ENCODE results near the gene RPS8. TPM values are rescaled to one million over a fixed set of nuclear protein-coding genes. Genes with fewer than 3 reads are reported as not detected.
A peak's percentile ranks its signal among the peaks of the same experiment; 100 is the strongest.
"Not testable (repeated sequence)": the region's sequence is repeated elsewhere in the genome, so short reads cannot be mapped to it uniquely, and the experiment has no call there.

The RPS8 gene
- 2,191 to 2,296 TPM (median 2,278 TPM) in 3 replicates for total RNA-seq

- Mint-ChIP-seq H3K9me3 (no peaks in the 10 kb centered on the region), H3K27me3 (ENCODE audit: low read depth) (no peaks in the 10 kb centered on the region), H3K4me3 (peak within 1 kb of the TSS; percentile 87), H3K27ac (peak within 1 kb of the TSS; percentile 99), H3K36me3 (peaks cover 24% of the 10 kb centered on the region), H3K4me1 (peaks cover 24% of the 10 kb centered on the region)
- DNase-seq (ENCODE audit: low spot score in 2 of 2, unreplicated experiment in 2 of 2), result peak; percentile 73 to 86
- no peak for TF ChIP-seq CTCF (IDR thresholded peaks at IDR 0.05; ENCODE audit: unreplicated experiment)
Measured at GRCh38 chr1:44775078-44775929, at the start of gene RPS8. TSS of gene RPS8 (plus strand) at chr1:44775540. CDS start at chr1:44775597, 57 bp downstream.

GRCh38 chr1:44730741-44731512 is 44.4 kb upstream of the RPS8 start, which contains the start of gene RNU5D-1:
TSS of gene RNU5D-1 (minus strand) at chr1:44731170.
- H3K27ac Mint-ChIP-seq, result peak within 1 kb of the TSS; percentile 100
- peaks cover 10% of the 10 kb centered on the region for H3K4me1 Mint-ChIP-seq
- no peaks in the 10 kb centered on the region for H3K9me3 Mint-ChIP-seq
- peak; percentile 96 for TF ChIP-seq CTCF (IDR thresholded peaks at IDR 0.05; ENCODE audit: unreplicated experiment)
- no peaks in the 10 kb centered on the region for H3K36me3 Mint-ChIP-seq
- H3K27me3 Mint-ChIP-seq (ENCODE audit: low read depth), result no peaks in the 10 kb centered on the region
- peak within 1 kb of the TSS; percentile 56 for H3K4me3 Mint-ChIP-seq
- peak; percentile 83 to 91 for DNase-seq (ENCODE audit: low spot score in 2 of 2, unreplicated experiment in 2 of 2)

- DNase-seq (ENCODE audit: low spot score in 2 of 2, unreplicated experiment in 2 of 2), result no peak
Measured at GRCh38 chr1:44733365-44733764, 42.0 kb upstream of the RPS8 start.

GRCh38 chr1:44733784-44734183 is 41.6 kb upstream of the RPS8 start:
- no peak for TF ChIP-seq CTCF (IDR thresholded peaks at IDR 0.05; ENCODE audit: unreplicated experiment)
- no peak for DNase-seq (ENCODE audit: low spot score in 2 of 2, unreplicated experiment in 2 of 2)
- Mint-ChIP-seq H3K4me1 (peaks cover 10% of the 10 kb centered on the region), H3K27ac (peak overlapping the region; percentile 41), H3K27me3 (ENCODE audit: low read depth) (no peaks in the 10 kb centered on the region), H3K9me3 (peaks cover 5% of the 10 kb centered on the region), H3K36me3 (no peaks in the 10 kb centered on the region), H3K4me3 (no peak overlapping the region)

More at GRCh38 chr1:44733365-44733764, 42.0 kb upstream of the RPS8 start:
- H3K9me3 Mint-ChIP-seq, result peaks cover 5% of the 10 kb centered on the region
- H3K27me3 Mint-ChIP-seq (ENCODE audit: low read depth), result no peaks in the 10 kb centered on the region
- H3K4me3 Mint-ChIP-seq, result no peak overlapping the region
- no peak overlapping the region for H3K27ac Mint-ChIP-seq
- no peak for TF ChIP-seq CTCF (IDR thresholded peaks at IDR 0.05; ENCODE audit: unreplicated experiment)
- no peaks in the 10 kb centered on the region for H3K36me3 Mint-ChIP-seq
- peaks cover 10% of the 10 kb centered on the region for H3K4me1 Mint-ChIP-seq

- no peaks in the 10 kb centered on the region for H3K27me3 Mint-ChIP-seq (ENCODE audit: low read depth)
- DNase-seq (ENCODE audit: low spot score in 2 of 2, unreplicated experiment in 2 of 2), result no peak
- H3K9me3 Mint-ChIP-seq, result peaks cover 5% of the 10 kb centered on the region
- TF ChIP-seq CTCF (IDR thresholded peaks at IDR 0.05; ENCODE audit: unreplicated experiment), result no peak
- peaks cover 20% of the 10 kb centered on the region for H3K4me1 Mint-ChIP-seq
- H3K4me3 Mint-ChIP-seq, result no peak overlapping the region
- H3K36me3 Mint-ChIP-seq, result no peaks in the 10 kb centered on the region
- H3K27ac Mint-ChIP-seq, result no peak overlapping the region
Measured at GRCh38 chr1:44735992-44736391, 39.3 kb upstream of the RPS8 start.

- peaks cover 13% of the 10 kb centered on the region for H3K4me1 Mint-ChIP-seq
- peak overlapping the region; percentile 97 for H3K27ac Mint-ChIP-seq
- not testable (repeated sequence) for H3K9me3 Mint-ChIP-seq; DNase-seq (ENCODE audit: low spot score in 2 of 2, unreplicated experiment in 2 of 2); H3K27me3 Mint-ChIP-seq (ENCODE audit: low read depth); H3K36me3 Mint-ChIP-seq
- peak overlapping the region; percentile 89 for H3K4me3 Mint-ChIP-seq
Measured at GRCh38 chr1:44738953-44739306, 36.4 kb upstream of the RPS8 start.

All from mesothelial cell of epicardium (in vitro differentiated cells).